Testis (tissue), 2 donors: ENCODE measurements around the gene PLA2G2C.

Experiments used
- POLR2A ChIP-seq: fragments of 450-650 bp; IDR thresholded peaks from one replicate; pipeline ENCODE4 v1.6.1; 2017; ENCODE audit warnings: antibody characterized with exemption, mild to moderate bottlenecking, moderate library complexity
- TF ChIP-seq, protein P1 (sequence below), 3 experiments: fragments of 450-650 bp in 2 of 3; fragments of 200-600 bp in 1 of 3; sonication (generic) in 1 of 3; IDR thresholded peaks; one replicate each; pipeline ENCODE4 v1.5.1; 2016 to 2019; ENCODE audit warnings: antibody characterized with exemption in 3 of 3, mild to moderate bottlenecking in 2 of 3, moderate library complexity in 1 of 3

DNA sequence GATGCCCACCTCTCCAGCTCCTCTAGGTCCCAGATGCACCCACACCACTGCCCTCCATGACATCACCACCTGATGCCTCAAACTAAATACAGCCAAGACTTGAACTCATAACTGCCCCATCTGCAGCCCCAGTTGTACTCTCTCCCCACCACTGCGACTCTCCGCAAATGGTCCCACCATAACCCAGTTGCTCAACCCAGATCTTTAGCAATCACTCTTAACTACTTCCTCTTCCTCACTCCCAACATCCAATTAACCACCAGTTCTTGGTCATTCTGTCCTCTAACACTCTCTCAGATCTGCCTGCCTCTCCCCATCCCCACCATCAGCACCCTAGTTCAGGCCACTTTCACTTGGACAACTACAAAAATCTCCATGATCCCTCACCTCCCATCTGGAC lies 36.8 kb upstream of the PLA2G2C start:
- TF ChIP-seq, protein P1, sequence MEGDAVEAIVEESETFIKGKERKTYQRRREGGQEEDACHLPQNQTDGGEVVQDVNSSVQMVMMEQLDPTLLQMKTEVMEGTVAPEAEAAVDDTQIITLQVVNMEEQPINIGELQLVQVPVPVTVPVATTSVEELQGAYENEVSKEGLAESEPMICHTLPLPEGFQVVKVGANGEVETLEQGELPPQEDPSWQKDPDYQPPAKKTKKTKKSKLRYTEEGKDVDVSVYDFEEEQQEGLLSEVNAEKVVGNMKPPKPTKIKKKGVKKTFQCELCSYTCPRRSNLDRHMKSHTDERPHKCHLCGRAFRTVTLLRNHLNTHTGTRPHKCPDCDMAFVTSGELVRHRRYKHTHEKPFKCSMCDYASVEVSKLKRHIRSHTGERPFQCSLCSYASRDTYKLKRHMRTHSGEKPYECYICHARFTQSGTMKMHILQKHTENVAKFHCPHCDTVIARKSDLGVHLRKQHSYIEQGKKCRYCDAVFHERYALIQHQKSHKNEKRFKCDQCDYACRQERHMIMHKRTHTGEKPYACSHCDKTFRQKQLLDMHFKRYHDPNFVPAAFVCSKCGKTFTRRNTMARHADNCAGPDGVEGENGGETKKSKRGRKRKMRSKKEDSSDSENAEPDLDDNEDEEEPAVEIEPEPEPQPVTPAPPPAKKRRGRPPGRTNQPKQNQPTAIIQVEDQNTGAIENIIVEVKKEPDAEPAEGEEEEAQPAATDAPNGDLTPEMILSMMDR (IDR thresholded peaks at IDR 0.05): no peak
- TF ChIP-seq POLR2A: no peak
